GM12878 (cell line): ENCODE measurements around the gene CCDC51. TPM values are rescaled to one million over a fixed set of nuclear protein-coding genes. Genes with fewer than 3 reads are reported as not detected.

ENCODE experiments used
- ATF3 ChIP-seq: IDR thresholded peaks from 2 replicates; pipeline ENCODE4 v1.6.1; 2011; ENCODE audit warnings: low read depth, mild to moderate bottlenecking, low read length, moderate library complexity, borderline replicate concordance; ENCODE audit errors: extremely low read depth
- CHD1 ChIP-seq: IDR thresholded peaks from 2 replicates; pipeline ENCODE4 v1.6.1; 2012; ENCODE audit warnings: low read depth, low read length, improper control_type of control experiment
- CTCF ChIP-seq, 3 experiments: IDR thresholded peaks in 2 of 3; conservative IDR thresholded peaks in 1 of 3; 2 replicates each; pipeline ENCODE4 v1.5.1; 2011; ENCODE audit warnings: low read depth in 3 of 3, low read length in 3 of 3, mild to moderate bottlenecking in 3 of 3, control low read depth in 2 of 3, moderate library complexity in 2 of 3, inconsistent platforms in 1 of 3, mixed read lengths in 1 of 3; ENCODE audit not compliant: control insufficient read depth in 2 of 3, insufficient read depth in 1 of 3; ENCODE audit errors: extremely low read depth in 1 of 3
- EZH2 ChIP-seq: IDR thresholded peaks from 2 replicates; pipeline ENCODE4 v1.6.1; 2012; ENCODE audit warnings: low read depth, mild to moderate bottlenecking, control low read depth, inconsistent platforms, low read length, borderline replicate concordance; ENCODE audit not compliant: control insufficient read depth
- JUNB ChIP-seq: IDR thresholded peaks from 2 replicates; pipeline ENCODE4 v1.6.1; 2016; ENCODE audit warnings: antibody characterized with exemption, mild to moderate bottlenecking
- KAT2A ChIP-seq: conservative IDR thresholded peaks from 2 replicates; pipeline ENCODE4 v1.6.1; 2011; ENCODE audit warnings: low read depth, low read length; ENCODE audit not compliant: control insufficient read depth
- MAX ChIP-seq: IDR thresholded peaks from 2 replicates; pipeline ENCODE4 v1.6.1; 2012; ENCODE audit warnings: low read depth, low read length, improper control_type of control experiment
- MLLT1 ChIP-seq: fragments of 450-650 bp; IDR thresholded peaks from 2 replicates; pipeline ENCODE4 v1.6.1; 2016; ENCODE audit warnings: mild to moderate bottlenecking
- MTA2 ChIP-seq: fragments of 450-650 bp; IDR thresholded peaks from 2 replicates; pipeline ENCODE4 v1.6.1; 2016; ENCODE audit warnings: low read depth, mild to moderate bottlenecking, moderate library complexity
- MXI1 ChIP-seq: fragments of 150-350 bp; IDR thresholded peaks from 2 replicates; pipeline ENCODE4 v1.6.1; 2011; ENCODE audit warnings: low read depth, mild to moderate bottlenecking, inconsistent platforms, low read length, improper control_type of control experiment
- RAD51 ChIP-seq: fragments of 450-650 bp; IDR thresholded peaks from 2 replicates; pipeline ENCODE4 v1.6.1; 2016; ENCODE audit warnings: moderate library complexity, mild to moderate bottlenecking, inconsistent platforms
- RCOR1 ChIP-seq: conservative IDR thresholded peaks from 2 replicates; pipeline ENCODE4 v1.6.1; 2012; ENCODE audit warnings: low read depth, low read length, improper control_type of control experiment
- STAT1 ChIP-seq: fragments of 450-650 bp; conservative IDR thresholded peaks from 2 replicates; pipeline ENCODE4 v1.6.1; 2014; ENCODE audit warnings: antibody characterized with exemption, mild to moderate bottlenecking
- TAF1 ChIP-seq: IDR thresholded peaks from 2 replicates; pipeline ENCODE4 v1.6.1; 2011; ENCODE audit warnings: mild to moderate bottlenecking, low read depth, low read length, borderline replicate concordance
- TCF7 ChIP-seq: IDR thresholded peaks from 2 replicates; pipeline ENCODE4 v1.6.1; 2014; ENCODE audit warnings: antibody characterized with exemption, borderline replicate concordance
- ZBTB11 ChIP-seq: fragments of 450-650 bp; formaldehyde crosslinking; IDR thresholded peaks from 2 replicates; pipeline ENCODE4 v1.5.0; 2022; ENCODE audit warnings: mild to moderate bottlenecking, missing genetic modification characterization
- ZBTB4 ChIP-seq: fragments of 450-650 bp; formaldehyde crosslinking; IDR thresholded peaks from 2 replicates; pipeline ENCODE4 v1.4.0; 2022; ENCODE audit warnings: mild to moderate bottlenecking, moderate library complexity
- ZNF622 ChIP-seq: fragments of 450-650 bp; IDR thresholded peaks from 2 replicates; pipeline ENCODE4 v1.6.1; 2017; ENCODE audit warnings: mild to moderate bottlenecking, inconsistent platforms
- polyA plus RNA-seq, 11 experiments: library from polyadenylated mRNA; depleted of rRNA in 4 of 11; unstranded in 6 of 11; stranded (reverse) in 5 of 11; fragments of >200 nt; fragmentation: Nextera tagmentation in 4 of 11; fragmentation: Illumina TruSeq in 1 of 11; extraction: Ambion mirVana in 4 of 11; extraction: Trizol in 1 of 11; gene quantifications; 1 replicate in 1 of 11; 2 replicates in 10 of 11; pipeline versions ENCODE4 v1.2.1 to v1.2.3, GENCODE V29; 2011 to 2016; ENCODE audit warnings: inconsistent platforms in 2 of 11, missing spikeins in 2 of 11, low read depth in 1 of 11
- total RNA-seq, 4 experiments: library from RNA; depleted of rRNA in 3 of 4; stranded (reverse); fragments of >200 nt in 3 of 4; fragmentation: Illumina TruSeq in 1 of 4; extraction: Trizol in 1 of 4; gene quantifications; 2 replicates each; pipeline versions ENCODE4 v1.2.1 to v1.2.3, GENCODE V29; 2013 to 2021

The CCDC51 gene
- total and polyA plus RNA-seq, 10 of the 15 experiments (the other 5 are each of a cell fraction or from before 2014, with no cell fraction given) = 10.6 to 54.9 (median 28.5) TPM

GRCh38 chr3:48472923-48473616 lies 33.2 kb upstream of the CCDC51 start (continued):
- no peak for TF ChIP-seq ZBTB4 (CRISPR knock-in tag)
- no peak for TF ChIP-seq MLLT1
- no peak for TF ChIP-seq CHD1
- TF ChIP-seq TCF7 = no peak
- peak; percentile 50; the same call in 1 of the 2 replicates for TF ChIP-seq MTA2
- TF ChIP-seq STAT1 = peak; percentile 97
- no peak for TF ChIP-seq RAD51
- no peak for TF ChIP-seq ATF3
- TF ChIP-seq MXI1 = peak; percentile 81
- TF ChIP-seq ZBTB11 (CRISPR knock-in tag) = no peak
- no peak for TF ChIP-seq EZH2
- peak; percentile 75 for TF ChIP-seq TAF1
- TF ChIP-seq MAX = peak; percentile 57; the same call in 1 of the 2 replicates
- TF ChIP-seq ZNF622 = no peak
- TF ChIP-seq KAT2A = no peak
- peak; percentile 35 to 55 (median 54); a peak in 5 of 6 replicates for TF ChIP-seq CTCF (IDR thresholded peaks at IDR 0.05 in 2 of 3, conservative IDR thresholded peaks at IDR 0.05 in 1 of 3; ENCODE audit: control insufficient read depth in 2 of 3, extremely low read depth in 1 of 3, insufficient read depth in 1 of 3, low read depth in 3 of 3, low read length in 3 of 3)
- TF ChIP-seq RCOR1 = 0 out of 2 replicates have a peak, but pooled peaks have one; percentile 66
- peak; percentile 32; the same call in 1 of the 2 replicates for TF ChIP-seq JUNB
